GM21360 (cell line): ENCODE results near the gene MTREX.

Experiments
- ATAC-seq: cut with Tn5 transposase; IDR thresholded peaks from one replicate; pipeline ENCODE4 v1.9.1; 2021; ENCODE audit warnings: mild to moderate bottlenecking, moderate library complexity; ENCODE audit not compliant: unreplicated experiment

The MTREX gene

GRCh38 chr5:55426455-55426854 lies 118.7 kb downstream of the MTREX start:
- ATAC-seq: no peak

GRCh38 chr5:55427157-55427556 lies 119.4 kb downstream of the MTREX start:
- no peak for ATAC-seq

- ATAC-seq: no peak
Observed at GRCh38 chr5:55429221-55429612, 121.4 kb downstream of the MTREX start.

DNA sequence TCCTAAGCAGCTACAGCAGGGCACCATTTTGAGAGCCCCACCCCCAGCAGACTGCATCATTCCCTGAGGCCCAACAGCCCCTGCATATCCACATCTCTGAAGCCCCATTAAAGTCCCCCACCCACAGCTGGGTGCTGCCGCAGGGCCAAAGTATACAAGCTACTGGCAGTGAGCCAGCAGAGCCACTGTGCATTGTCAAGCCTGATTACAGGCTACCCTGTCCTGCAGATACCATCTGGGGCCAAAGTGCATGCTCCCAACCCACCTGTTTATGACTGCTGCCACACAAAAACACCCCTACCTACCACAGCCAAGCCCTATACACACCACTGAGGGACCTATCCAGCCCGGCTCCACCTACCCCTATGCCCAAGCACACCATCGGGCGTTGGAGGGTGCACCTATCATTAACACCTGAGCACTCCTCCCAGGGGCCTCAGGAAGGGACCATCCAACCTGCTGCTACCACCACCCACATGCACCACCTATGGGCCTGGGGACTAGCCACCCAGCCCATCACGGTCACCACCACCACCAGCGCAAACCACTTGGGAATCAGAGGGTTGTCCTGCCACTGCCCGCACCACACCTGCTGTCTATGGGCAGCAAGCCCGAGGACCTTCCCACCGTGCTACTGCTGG lies 121.9 kb downstream of the MTREX start:
- ATAC-seq: no peak

DNA sequence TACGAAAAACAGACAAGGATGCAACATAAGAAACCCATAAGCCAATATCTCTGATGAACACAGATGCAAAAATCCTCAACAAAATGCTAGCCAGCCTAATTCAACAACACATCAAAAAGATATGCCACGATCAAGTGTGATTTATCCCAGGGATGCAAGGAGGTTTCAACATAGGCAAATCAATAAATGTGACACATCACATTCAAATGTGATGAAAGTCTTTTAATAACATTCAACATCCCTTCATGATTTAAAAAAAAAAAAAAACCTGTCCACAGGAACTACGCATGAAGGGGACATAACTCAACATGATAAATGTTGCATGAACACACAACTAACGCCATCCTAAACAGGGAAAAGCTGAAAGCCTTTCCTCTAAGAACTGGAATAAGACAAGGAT lies 124.8 kb downstream of the MTREX start:
- ATAC-seq: no peak

DNA sequence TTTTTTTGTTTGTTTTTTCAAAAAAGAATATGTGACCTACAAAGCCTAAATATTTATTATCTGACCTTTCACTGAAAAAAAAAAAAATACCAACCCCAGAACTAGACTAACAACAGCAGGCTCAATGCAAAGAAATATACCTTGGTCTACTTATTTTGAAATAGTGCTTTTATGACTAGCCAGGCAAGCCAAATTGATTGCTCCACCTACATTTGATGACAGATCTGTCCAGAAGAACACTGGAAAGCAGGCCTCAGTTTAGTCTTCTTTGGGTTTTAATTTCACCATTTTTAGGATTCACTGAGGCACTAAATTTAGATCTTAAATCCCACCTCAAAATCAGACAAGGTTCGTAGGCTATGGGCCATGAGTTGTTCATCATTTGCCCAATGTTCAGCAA lies 129.7 kb downstream of the MTREX start:
- no peak for ATAC-seq

DNA sequence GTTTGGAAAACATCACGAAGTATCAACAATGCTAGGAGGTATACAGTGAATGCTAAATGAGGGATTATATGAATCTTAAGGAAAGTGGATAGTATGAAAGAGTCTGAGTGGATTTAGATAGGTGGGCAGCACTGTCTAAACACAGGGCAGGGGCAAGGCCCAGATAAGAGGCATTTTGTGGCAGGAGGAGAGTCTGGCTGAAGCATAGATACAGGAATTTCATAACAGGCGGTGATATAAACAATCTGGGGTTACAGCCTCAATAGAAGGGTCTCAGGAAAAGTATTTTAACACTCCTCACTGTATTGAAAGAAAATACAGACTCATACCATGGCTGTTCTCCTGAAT lies 130.0 kb downstream of the MTREX start:
- ATAC-seq: no peak

GRCh38 chr5:55438998-55439397 lies 131.2 kb downstream of the MTREX start:
- ATAC-seq: no peak

DNA sequence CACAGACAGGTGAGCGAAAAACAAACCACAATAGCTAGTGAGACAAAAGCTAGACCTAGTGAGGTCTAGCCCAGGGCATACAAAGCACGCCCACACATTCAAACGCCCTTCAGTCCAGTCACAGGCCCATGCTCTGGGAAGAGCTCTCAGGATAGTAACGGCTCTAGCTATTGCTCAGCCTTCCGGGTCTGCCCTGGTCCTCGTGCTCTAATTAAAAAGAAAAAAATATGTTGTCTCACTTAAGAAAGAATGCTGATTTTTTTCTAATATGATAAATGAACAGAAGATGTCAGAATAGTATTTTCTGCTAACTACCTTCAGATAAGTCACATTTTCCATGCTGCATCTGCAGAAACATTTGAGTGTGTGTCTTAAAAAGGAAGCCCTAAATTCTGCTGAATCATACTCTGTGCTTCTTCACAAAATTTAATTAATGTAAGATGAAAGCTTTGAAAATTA lies 132.4 kb downstream of the MTREX start:
- ATAC-seq: no peak

- no peak for ATAC-seq
Observed at GRCh38 chr5:55441107-55441771, 133.4 kb downstream of the MTREX start.

- ATAC-seq: no peak
Observed at GRCh38 chr5:55441954-55442353, 134.2 kb downstream of the MTREX start.

DNA sequence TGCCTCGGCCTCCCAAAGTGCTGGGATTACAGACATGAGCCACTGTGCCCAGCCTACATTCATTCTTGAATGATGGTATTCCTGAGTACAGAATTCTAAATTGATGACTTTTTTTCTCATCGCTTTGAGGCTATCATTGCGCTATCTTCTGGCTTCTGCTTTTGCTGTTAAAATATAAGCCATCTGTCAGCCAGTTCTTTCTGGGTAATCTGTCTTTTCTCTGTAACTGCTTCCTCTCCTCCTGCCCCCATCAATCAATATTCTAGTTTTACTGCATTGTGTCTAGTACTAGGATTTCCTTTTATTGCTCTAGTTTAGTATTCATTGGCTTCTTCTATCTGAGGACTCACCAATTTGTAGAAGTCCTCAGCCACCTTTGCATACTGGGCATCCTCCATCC lies 138.0 kb downstream of the MTREX start:
- ATAC-seq: no peak

- ATAC-seq: no peak
Observed at GRCh38 chr5:55446640-55447351, 139.0 kb downstream of the MTREX start.

GRCh38 chr5:55450050-55450765 lies 142.4 kb downstream of the MTREX start:
- ATAC-seq: no peak

- no peak for ATAC-seq
Observed at GRCh38 chr5:55451976-55452375, 144.2 kb downstream of the MTREX start.

- ATAC-seq: no peak
Observed at GRCh38 chr5:55453211-55453610, 145.4 kb downstream of the MTREX start.

DNA sequence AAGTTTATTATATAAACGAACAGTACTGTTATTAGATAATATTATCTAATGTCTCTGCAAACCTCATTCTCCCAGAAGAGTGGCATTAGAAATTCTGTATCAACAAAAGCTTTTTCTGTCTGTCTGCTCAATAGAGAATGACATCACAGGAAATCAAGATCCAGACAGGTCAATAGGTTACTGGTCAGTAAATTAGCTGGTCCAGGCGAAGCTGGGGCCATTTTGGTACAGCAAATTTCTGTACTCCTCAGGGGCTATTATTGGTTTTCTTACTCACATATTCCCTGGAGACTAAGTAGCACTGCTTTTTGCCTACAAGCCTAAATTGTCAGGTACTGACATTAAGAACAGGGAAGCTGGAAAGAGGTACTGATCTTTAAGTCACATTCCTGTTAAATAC lies 146.5 kb downstream of the MTREX start:
- no peak for ATAC-seq

DNA sequence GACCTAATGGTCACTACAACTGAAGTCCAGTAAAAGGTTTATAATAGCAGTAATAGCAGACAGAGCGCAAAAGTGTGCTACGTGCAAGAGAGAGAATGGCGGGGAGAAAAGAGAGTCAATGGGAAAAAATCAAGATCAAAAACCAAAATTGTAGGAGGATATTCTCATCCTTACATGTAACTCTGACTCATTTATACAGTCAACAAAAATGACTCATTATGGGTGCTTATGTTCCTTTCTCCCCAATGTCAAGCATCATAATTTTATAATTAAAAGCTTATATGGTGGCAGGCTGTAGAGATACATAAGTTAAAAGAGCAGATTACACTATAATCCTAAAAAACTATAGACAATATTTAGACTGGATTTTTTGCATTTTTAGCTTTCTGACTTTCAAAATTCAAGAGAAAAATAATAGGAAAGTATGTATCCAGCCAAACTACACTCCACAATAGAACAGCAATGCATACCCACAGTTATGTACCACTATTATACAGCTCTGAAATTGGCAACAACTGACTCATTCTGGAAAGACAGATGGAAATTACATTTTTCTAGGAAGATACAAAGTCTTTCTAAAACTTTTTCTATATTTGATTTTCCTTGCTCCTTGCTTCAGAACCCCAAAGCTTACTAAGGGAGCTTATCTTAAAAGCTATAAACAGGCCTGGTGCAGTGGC lies 148.6 kb downstream of the MTREX start:
- ATAC-seq: no peak

DNA sequence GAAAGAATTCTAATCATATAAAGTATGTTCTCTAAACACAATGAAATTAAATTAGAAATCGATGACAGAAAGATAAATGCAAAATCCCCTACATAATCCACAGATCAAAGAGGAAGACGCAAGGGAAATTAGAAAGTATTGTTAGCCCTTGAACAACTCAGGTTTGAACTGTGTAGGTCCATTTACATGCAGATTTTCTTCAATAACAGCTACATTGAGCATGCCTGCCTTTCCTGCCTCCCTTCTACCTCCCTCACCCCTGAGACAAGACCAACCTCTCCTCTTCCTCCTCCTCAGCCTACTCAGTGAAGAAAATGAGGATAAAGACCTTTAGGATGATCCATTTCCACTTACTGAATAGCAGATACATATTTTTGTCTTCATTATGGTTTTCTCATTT lies 151.8 kb downstream of the MTREX start:
- ATAC-seq: no peak

DNA sequence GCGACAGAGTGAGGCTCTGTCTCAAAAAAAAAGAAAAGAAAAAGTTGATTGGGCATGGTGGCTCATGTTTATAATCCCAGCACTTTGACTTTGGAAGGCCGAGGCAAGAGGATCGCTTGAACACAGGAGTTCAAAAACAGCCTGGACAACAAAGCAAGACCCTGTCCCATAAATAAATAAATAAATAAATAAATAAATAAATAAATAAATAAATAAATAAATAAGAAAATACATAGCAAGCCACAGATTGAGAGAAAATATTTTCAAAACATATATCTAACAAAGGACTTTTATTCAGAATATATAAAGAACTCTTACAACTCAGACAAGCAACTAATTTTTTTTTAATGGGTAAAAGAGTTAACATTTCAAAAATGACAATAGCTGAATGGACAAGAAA lies 155.8 kb downstream of the MTREX start:
- ATAC-seq: no peak
